K562 (cell line): ENCODE measurements around the gene COL13A1.

Source experiments
- ADNP ChIP-seq: fragments of 200-800 bp; sonication (Bioruptor generic); IDR thresholded peaks from 2 replicates; pipeline ENCODE4 v1.6.1; 2016; ENCODE audit warnings: missing genetic modification characterization, missing compliant biosample characterization
- CTCF ChIP-seq, 3 experiments: IDR thresholded peaks in 2 of 3; conservative IDR thresholded peaks in 1 of 3; 2 replicates each; pipeline ENCODE4 v1.5.1; 2011 to 2012; ENCODE audit warnings: low read length in 3 of 3, mild to moderate bottlenecking in 3 of 3, control low read depth in 2 of 3, improper control_type of control experiment in 1 of 3, inconsistent platforms in 1 of 3, low read depth in 1 of 3, mixed read lengths in 1 of 3, moderate library complexity in 1 of 3; ENCODE audit not compliant: insufficient read depth in 2 of 3
- CUX1 ChIP-seq: fragments of 200-800 bp; sonication (Bioruptor generic); IDR thresholded peaks from 2 replicates; pipeline ENCODE4 v1.6.1; 2016; ENCODE audit warnings: missing genetic modification characterization, missing compliant biosample characterization
- JUND ChIP-seq, 2 experiments: IDR thresholded peaks; 2 replicates in 1 of 2; 3 replicates in 1 of 2; pipeline ENCODE4 v1.6.1; 2011; ENCODE audit warnings: borderline replicate concordance in 2 of 2, low read depth in 2 of 2, low read length in 2 of 2, improper control_type of control experiment in 1 of 2, missing biosample characterization in 1 of 2, missing genetic modification characterization in 1 of 2, missing genetic modification reagents in 1 of 2
- ZNF277 ChIP-seq: fragments of 250-450 bp; sonication (Bioruptor Pico); IDR thresholded peaks from 2 replicates; pipeline ENCODE4 v1.8.0; 2022; ENCODE audit warnings: inconsistent platforms, mild to moderate bottlenecking, moderate library complexity, borderline replicate concordance

GRCh38 chr10:69848454-69848853 is 46.7 kb downstream of the COL13A1 start:
- TF ChIP-seq CTCF (IDR thresholded peaks at IDR 0.05 in 2 of 3, conservative IDR thresholded peaks at IDR 0.05 in 1 of 3; ENCODE audit: insufficient read depth in 2 of 3, low read depth in 1 of 3, low read length in 3 of 3): no peak
- TF ChIP-seq ZNF277: no peak
- TF ChIP-seq CUX1 (CRISPR knock-in tag): no peak
- TF ChIP-seq ADNP (tag): no peak
- no peak for TF ChIP-seq JUND (IDR thresholded peaks at IDR 0.05; ENCODE audit: borderline replicate concordance, low read depth, low read length)
- no peak for TF ChIP-seq JUND (tag; IDR thresholded peaks at IDR 0.05; ENCODE audit: borderline replicate concordance, low read depth, low read length)
